HepG2 (cell line): ENCODE measurements around the gene CACNA1D.

Experiments
- CEBPB ChIP-seq: IDR thresholded peaks from 2 replicates; pipeline ENCODE4 v1.6.1; 2011; ENCODE audit warnings: low read depth, low read length, improper control_type of control experiment, borderline replicate concordance
- CTCF ChIP-seq: sonication (generic); formaldehyde crosslinking; IDR thresholded peaks from 2 replicates; pipeline ENCODE4 v1.5.0; 2020; ENCODE audit warnings: mild to moderate bottlenecking, missing genetic modification reagents, moderate library complexity
- GRHL1 ChIP-seq: sonication (generic); formaldehyde crosslinking; conservative IDR thresholded peaks from 2 replicates; pipeline ENCODE4 v1.8.0; 2022; ENCODE audit warnings: missing genetic modification reagents
- JUN ChIP-seq: sonication (generic); formaldehyde crosslinking; IDR thresholded peaks from 2 replicates; pipeline ENCODE4 v1.4.0; 2020; ENCODE audit warnings: mild to moderate bottlenecking, missing genetic modification reagents
- MXI1 ChIP-seq: IDR thresholded peaks from 3 replicates; pipeline ENCODE4 v1.6.1; 2012; ENCODE audit warnings: low read depth, low read length, inconsistent platforms, borderline replicate concordance
- NR2C2 ChIP-seq: sonication (generic); formaldehyde crosslinking; IDR thresholded peaks from 2 replicates; pipeline ENCODE4 v1.4.0; 2020; ENCODE audit warnings: missing genetic modification reagents, mild to moderate bottlenecking, moderate library complexity, borderline replicate concordance
- PATZ1 ChIP-seq: sonication (generic); formaldehyde crosslinking; IDR thresholded peaks from 2 replicates; pipeline ENCODE4 v1.4.0; 2020; ENCODE audit warnings: missing genetic modification reagents
- REST ChIP-seq, 2 experiments: IDR thresholded peaks; 2 replicates each; pipeline ENCODE4 v1.6.1; 2011 to 2012; ENCODE audit warnings: low read length in 2 of 2, borderline replicate concordance in 1 of 2, low read depth in 1 of 2, mild to moderate bottlenecking in 1 of 2, moderate library complexity in 1 of 2
- RFX3 ChIP-seq: IDR thresholded peaks from 2 replicates; pipeline ENCODE4 v1.6.1; 2016; ENCODE audit warnings: missing biosample characterization, missing genetic modification reagents
- TCF12 ChIP-seq, 2 experiments: fragments of 450-650 bp in 1 of 2; sonication (generic) in 1 of 2; formaldehyde crosslinking in 1 of 2; IDR thresholded peaks; 2 replicates each; pipeline versions ENCODE4 v1.6.1 to v1.8.0; 2017 to 2022; ENCODE audit warnings: antibody characterized with exemption in 1 of 2, mild to moderate bottlenecking in 1 of 2, missing genetic modification reagents in 1 of 2, moderate library complexity in 1 of 2
- ZNF124 ChIP-seq: sonication (generic); formaldehyde crosslinking; IDR thresholded peaks from 2 replicates; pipeline ENCODE4 v1.4.0; 2020; ENCODE audit warnings: missing genetic modification reagents
- ZNF318 ChIP-seq: sonication (generic); formaldehyde crosslinking; IDR thresholded peaks from 2 replicates; pipeline ENCODE4 v1.4.0; 2020; ENCODE audit warnings: mild to moderate bottlenecking, missing genetic modification reagents
- ZNF343 ChIP-seq: sonication (generic); formaldehyde crosslinking; IDR thresholded peaks from 2 replicates; pipeline ENCODE4 v1.4.0; 2020; ENCODE audit warnings: mild to moderate bottlenecking, missing genetic modification reagents

GRCh38 chr3:53668872-53669271 lies 174.5 kb downstream of the CACNA1D start:
- no peak for TF ChIP-seq GRHL1 (CRISPR knock-in tag)
- TF ChIP-seq RFX3 (CRISPR knock-in tag): no peak
- no peak for TF ChIP-seq MXI1
- TF ChIP-seq ZNF124: no peak
- peak; percentile 49 for TF ChIP-seq CTCF (CRISPR knock-in tag)
- TF ChIP-seq JUN (CRISPR knock-in tag): no peak
- no peak for TF ChIP-seq PATZ1
- no peak for TF ChIP-seq REST (IDR thresholded peaks at IDR 0.05; ENCODE audit: borderline replicate concordance in 1 of 2, low read depth in 1 of 2, low read length in 2 of 2)
- TF ChIP-seq ZNF343 (CRISPR knock-in tag): no peak
- TF ChIP-seq TCF12 (IDR thresholded peaks at IDR 0.05): no peak
- TF ChIP-seq TCF12 (CRISPR knock-in tag; IDR thresholded peaks at IDR 0.05): no peak
- no peak for TF ChIP-seq NR2C2 (CRISPR knock-in tag)
- TF ChIP-seq ZNF318 (CRISPR knock-in tag): no peak
- TF ChIP-seq CEBPB: no peak
